HG03095 (cell line): Measurements from ENCODE around the gene C1RL.

Source experiments
- ATAC-seq: cut with Tn5 transposase; IDR thresholded peaks from one replicate; pipeline ENCODE4 v1.9.1; 2021; ENCODE audit warnings: moderate library complexity; ENCODE audit not compliant: unreplicated experiment

The C1RL gene

DNA sequence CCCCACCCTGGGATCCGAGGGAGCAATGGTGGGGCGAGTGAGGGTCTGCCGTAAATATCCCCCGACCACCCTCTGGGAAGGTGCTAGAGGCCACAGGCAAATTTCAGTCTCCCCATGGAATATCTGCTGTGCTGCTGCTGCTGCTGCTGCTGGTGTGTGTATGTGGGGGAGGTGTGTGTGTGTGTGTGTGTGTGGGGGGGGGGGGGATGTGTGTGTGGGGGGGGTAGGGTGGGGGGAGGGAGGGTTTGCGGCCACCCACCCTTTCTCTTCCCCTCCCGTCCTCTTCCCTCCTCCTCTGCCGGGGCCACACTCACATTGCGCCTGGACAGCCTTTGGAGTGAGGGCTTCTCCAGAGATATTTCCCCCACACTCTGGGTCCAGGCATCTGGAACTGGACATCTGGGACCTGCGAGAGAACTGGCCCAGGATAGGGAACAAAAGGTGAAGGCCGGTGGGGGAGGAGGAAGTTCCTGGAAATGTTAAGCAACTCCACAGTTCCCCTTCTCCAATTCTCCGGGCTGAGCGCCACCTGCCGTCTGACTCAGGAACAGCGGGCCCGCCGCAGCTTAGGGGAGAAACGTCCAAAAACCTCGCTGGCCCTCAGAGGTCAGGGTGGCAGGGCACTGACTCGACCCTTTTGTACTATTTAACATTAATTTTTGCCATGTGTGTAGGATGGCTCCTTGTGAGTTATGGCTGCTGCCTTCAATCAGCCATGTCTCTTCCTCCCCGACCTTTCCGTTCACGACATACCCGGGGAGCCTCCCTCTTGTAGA, at the start of gene C1RL:
Gene C1RL, minus strand, starts transcription at position 419 of the 776 bp plus-strand sequence. Its CDS starts 34 bp downstream, at position 385.
- ATAC-seq, result peak; percentile 37

- no peak for ATAC-seq
Measured at GRCh38 chr12:7157391-7157790, 48.4 kb upstream of the C1RL start.

- ATAC-seq, result no peak
Measured at GRCh38 chr12:7156259-7157197, 47.5 kb upstream of the C1RL start.

DNA sequence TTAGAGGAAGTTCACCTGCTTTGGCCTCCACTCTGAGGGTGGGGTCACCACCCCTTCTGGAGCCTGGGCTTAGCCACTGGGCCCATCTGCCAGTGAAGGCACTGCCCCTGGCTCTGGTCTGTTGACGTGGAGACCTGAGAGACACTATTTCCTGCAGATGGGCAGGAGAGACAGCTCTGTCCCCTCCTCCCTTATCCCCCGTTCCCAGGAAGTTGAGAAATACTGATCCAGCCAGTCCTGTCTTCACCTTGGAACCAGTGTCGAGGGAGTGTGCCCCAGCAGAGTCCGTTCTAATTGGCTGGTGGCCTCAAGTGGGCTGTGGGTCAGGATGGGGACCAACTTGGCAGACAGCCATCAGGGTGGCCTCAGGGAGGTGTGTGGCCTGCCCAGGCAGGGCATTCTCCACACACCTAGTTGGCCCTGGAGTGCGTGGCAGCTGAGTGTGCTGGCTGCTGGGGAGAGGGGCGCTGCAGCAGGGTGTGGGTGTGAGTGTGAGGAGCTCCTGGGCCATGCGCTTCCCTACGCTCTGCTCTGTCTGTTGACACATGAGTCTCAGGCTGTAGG, 46.5 kb upstream of the C1RL start:
- ATAC-seq, result no peak

- no peak for ATAC-seq
Measured at GRCh38 chr12:7154901-7155470, 46.0 kb upstream of the C1RL start.

- no peak for ATAC-seq
Measured at GRCh38 chr12:7154042-7154441, 45.0 kb upstream of the C1RL start.

GRCh38 chr12:7152818-7153217, 43.8 kb upstream of the C1RL start:
- ATAC-seq, result no peak

DNA sequence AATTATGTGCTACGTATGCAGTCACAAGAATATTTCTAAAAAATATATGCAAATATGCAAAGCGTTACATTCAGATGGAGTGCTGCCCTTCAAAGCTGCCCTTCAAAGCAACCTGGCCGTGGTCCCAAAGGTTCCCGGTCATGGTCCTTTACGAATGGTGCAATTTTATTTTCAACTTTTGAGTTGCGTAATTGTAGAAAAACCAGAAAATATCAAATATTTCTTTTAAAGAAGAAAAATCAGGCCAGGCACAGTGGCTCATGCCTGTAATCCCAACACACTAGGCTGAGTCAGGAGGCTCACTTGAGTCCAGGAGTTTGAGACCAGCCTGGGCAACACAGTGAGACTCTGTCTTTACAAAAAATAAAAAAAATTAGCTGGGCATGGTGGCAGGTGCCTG, 42.5 kb upstream of the C1RL start:
- ATAC-seq, result no peak

DNA sequence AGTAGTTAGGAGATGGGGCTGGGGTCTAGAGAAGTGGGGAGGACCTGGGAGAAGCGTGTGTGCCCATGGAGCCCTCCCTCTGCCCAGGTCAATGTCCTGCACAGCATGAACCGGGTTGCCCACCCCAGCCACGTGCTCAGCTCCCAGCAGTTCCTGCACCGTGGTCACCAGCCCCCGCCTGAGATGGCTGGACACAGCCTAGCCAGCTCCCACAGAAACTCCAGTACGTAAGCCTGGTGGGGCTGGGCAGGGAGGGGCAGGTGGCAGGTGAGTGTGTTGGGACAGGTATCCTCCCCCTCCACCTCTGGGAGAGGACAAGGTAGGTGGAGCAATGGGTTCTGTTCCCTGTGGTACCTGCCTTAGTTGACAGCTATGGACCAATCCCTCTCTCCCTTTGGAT, 41.8 kb upstream of the C1RL start:
- ATAC-seq, result no peak

GRCh38 chr12:7150356-7150755, 41.3 kb upstream of the C1RL start:
- ATAC-seq, result no peak

DNA sequence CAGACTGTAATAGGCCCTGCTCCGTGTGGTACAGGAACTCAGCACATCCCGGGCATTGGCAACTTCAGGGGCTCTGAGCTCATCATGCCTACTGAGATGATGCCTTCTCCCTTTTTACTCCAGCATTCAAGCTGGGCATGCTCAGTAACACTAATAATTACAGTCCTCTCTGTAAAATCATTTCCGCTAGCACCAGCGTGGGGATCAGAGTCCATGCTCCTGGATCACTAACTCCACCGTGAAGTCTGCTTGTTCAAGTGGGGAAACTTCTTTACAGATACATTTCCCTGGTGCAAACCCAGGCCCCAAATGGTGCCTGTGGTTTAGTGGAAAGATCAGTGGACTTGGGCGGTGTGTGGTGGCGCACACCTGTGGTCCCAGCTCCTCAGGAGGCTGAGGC, 37.9 kb upstream of the C1RL start:
- no peak for ATAC-seq

DNA sequence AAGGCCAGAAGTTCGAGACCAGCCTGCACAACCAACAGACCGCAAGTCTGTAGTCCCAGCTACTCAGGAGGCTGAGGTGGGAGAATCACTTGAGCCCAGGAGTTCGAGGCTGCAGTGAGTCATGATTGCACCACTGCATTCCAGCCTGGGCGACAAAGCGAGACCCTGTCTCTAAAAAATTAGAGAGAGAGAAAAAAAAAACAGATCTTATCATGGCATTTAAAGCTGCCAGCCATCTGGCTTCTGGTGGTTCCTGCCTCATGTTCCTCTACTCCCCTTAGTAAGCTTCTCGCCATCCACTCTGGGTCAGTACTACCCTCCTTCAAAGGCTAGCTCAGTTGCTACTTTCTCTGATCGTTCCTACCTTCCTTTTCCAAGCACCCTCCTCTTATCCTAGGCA, 37.2 kb upstream of the C1RL start:
- ATAC-seq, result no peak

GRCh38 chr12:7145671-7146070, 36.7 kb upstream of the C1RL start:
- ATAC-seq, result no peak

DNA sequence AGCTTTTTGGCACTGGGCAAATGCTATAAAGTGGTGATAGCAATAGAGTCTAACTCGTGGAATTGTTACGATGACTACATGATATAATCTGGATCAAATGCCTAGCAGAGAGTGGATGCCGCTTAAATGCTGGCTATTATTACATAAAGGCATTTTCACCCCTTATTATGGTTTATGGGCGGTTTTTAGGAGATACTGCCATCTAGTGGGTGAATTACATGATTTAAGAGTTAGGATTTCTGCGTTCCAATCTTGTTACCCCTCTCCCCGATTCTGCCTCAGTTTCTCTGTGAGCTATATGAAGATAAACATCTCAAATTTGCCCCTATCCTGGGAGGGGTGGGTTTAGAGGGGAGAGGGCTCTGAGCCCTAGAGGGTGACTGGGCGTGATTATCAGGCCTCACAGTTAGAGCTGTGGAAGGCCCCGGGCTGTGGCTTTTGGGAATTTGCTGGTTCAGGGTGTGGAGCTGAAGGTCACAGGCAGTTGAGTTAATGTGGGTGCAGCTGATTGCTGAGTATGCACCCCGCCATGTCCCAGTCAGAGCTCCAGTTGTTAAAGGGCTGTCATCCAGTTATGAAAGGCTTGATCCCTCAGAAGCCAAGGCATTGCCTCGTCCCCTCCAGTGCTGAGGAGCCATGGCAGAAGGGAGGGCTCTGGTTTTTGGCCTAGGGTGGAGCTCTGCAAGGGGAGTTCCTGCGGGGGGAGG, 35.6 kb upstream of the C1RL start:
- ATAC-seq, result no peak

- ATAC-seq, result no peak
Measured at GRCh38 chr12:7143564-7143963, 34.5 kb upstream of the C1RL start.

DNA sequence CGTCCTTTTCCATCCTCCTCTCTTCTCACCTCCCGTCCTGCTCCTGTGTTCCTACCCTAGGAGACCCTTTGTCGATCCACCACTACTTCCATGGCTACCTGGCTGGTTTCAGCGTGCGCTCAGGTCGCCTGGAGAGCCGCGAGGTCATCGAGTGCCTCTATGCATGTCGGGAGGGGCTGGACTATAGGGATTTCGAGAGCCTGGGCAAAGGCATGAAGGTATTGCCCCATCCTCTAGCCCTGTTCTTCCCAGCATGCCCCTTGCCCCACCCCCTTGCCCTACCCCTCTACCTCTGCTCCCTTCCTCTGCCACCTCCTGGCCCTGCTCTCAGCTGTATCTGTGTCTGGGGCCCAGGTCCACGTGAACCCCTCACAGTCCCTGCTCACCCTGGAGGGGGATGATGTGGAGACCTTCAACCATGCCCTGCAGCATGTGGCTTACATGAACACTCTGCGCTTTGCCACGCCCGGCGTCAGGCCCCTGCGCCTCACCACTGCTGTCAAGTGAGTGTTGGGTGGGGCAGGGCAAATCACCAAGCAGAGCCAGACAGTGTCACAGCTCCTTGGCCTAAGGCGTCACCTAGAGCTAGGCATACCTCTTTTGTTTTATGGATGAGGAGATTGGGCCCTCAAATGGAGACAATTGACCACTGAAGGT, 33.9 kb upstream of the C1RL start:
- no peak for ATAC-seq

GRCh38 chr12:7142056-7142644, 33.1 kb upstream of the C1RL start:
- no peak for ATAC-seq

GRCh38 chr12:7141351-7142005, 32.5 kb upstream of the C1RL start:
- ATAC-seq, result no peak

DNA sequence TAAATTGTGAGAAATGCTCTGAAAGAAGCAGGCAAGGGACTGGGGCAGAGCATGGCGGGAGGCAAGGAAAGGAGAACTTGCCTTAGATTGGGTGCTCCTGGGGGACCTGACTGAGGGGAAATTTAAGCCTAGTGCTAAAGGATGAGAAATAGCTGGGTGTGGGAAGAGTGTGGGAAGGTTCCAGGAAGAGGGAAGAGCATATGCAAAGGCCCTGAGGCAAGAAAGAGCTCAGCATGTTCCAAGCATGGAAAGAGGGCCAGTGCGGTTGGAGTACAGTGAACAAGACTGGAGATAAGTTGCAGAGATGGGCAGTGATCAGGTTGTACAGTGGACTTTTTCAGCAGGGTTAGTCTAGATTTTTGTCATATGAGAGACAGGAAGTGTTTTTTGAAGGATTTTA, 30.2 kb upstream of the C1RL start:
- ATAC-seq, result no peak
